EL (cell line): ENCODE results near the gene NSD2.

Experiments
- DNase-seq: peaks from one replicate; pipeline ENCODE4 v3.0.0-alpha.2; 2016

Gene NSD2

DNA sequence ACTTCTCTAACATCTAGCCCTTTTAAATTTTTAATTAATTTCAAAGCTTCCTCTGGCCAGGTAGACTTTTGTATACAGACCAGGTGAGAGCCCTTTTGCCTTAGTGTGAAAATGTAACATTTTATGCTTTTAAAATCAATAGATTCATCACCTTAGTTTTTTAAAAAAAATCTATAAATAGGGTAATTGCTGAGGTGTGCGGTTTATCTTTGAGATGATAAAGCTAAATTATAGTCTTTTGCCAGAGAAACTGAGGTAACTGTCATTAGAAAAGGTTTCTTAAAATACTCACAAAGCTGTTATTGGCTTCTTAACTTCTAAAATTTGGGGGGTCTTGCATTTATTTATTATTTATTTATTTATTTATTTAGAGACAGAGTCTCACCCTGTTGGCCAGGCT lies 74.7 kb downstream of the NSD2 start:
- DNase-seq, result no peak

DNA sequence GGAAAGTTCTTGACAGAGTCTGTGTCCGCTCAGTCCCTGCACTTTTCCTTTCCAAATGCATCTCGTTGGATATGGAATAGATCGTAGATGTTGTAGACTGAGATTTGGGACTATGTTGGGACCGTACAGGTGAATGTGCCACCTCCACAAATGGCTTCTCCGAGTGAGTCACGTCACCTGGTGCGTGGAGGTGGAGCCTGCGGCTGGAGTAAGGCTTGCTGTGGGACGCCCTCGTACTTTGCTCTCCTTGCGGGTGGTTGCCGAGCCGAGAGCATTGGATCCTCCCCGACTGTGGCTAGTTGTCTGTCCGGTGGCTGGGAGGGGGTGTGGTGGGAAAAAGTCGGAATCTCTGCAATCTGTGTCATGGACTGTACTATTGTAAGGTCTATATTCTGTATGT lies 77.0 kb downstream of the NSD2 start:
- no peak for DNase-seq

DNA sequence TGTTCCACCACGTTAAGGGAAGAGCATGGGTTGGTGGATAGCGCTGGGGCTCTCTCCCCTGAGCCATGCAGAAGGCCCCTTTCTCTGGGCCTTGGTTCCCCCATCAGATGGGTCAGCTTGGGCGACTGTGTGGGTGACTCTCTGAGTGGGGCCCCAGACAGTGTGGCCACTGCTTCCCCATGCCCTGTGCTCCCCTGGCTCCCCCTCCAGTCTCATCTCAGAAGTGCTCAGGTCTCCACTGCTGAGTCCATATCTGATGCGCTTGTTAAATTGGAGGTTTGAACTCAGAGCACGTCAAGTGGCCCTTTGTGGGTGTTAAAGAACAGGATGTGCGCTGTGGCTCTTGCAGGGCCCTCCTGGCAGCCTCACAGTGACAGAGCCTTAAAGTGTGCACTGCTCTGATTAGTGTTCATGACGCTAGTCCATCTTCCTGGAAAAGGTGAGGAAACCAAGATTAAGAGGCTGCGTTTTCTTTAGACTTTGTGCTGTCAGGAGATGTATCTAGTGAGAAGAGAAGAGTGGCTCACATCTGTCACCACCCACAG lies 77.8 kb downstream of the NSD2 start:
- DNase-seq, result no peak

DNA sequence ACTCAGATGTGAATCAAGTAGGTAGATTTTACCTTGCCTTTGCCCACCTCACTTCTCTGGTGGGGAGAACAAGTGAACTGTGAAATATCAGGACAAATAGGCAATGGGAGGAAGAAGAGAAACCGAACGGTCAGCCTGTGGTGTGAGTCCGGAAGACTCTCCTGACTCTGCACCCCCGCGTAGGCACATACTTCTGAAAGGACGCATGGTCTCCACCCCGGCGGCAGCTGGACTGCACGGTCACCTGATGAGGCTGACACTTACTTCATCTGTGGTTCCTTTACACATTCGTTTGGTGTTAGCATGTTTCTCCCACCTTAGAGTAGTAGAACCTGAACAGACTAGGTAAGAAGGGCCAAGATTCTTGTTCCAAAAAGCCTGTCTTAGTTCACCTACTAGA lies 79.2 kb downstream of the NSD2 start:
- no peak for DNase-seq

DNA sequence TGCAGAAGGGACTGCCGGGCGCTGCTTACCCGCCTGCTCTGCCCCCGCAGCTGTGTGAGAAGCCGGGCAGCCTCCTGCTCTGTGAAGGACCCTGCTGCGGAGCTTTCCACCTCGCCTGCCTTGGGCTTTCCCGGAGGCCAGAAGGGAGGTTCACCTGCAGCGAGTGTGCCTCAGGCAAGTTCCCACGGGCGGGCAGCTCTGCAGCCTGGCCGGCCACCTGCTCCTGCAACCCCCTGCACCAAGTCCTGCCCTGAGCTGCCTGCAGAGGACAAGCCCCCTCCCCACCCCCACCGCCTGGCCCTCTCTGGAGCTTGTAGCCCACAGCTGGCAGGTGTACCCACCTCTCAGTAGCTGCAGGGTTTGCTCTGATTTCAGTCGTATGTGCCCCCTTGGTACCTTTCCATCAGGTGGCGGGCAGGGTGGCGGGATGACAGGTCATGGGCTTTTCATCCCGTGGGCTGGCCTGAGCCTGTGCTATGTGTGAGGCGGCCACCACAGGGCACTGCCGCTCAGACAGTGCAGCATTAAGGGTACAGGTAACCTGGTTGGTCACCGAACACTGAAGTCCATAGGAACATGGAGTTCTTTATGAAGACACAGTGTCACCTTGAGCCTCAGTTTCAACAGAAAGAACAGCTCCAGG lies 81.0 kb downstream of the NSD2 start:
- DNase-seq, result no peak

DNA sequence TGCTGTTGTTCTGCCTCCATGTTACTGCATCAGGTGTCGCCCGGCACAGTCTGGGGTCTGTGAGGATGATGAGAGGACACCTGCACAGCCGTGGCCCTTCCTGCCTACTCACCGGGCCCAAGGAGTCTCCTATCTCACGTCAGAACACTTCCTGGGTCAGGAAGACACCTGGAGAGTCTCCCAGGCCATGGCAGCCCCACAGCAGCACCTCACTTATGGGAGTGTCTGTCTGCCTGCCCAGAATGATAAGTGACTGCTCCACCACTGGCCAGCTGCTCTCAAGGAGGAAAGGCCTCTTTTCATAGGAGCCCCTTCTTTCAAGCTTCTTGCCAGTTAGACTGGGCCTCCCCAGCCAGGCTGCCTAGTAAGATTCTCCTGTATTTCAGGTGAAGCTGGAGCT lies 81.5 kb downstream of the NSD2 start:
- DNase-seq, result no peak

DNA sequence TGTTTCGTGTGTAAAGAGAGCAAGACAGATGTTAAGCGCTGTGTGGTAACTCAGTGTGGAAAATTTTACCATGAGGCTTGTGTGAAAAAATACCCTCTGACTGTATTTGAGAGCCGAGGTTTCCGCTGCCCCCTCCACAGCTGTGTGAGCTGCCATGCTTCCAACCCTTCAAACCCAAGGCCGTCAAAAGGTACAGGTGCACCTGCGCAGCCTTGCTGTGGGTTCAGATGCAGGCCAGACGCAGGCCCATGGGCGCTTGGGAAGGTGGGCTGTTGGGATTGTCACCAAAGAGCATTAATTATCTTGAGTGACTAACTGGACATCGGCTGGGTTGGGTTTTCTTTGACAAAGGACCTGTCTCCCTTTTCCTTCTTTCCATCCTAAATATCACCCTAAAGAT lies 82.1 kb downstream of the NSD2 start:
- no peak for DNase-seq

DNA sequence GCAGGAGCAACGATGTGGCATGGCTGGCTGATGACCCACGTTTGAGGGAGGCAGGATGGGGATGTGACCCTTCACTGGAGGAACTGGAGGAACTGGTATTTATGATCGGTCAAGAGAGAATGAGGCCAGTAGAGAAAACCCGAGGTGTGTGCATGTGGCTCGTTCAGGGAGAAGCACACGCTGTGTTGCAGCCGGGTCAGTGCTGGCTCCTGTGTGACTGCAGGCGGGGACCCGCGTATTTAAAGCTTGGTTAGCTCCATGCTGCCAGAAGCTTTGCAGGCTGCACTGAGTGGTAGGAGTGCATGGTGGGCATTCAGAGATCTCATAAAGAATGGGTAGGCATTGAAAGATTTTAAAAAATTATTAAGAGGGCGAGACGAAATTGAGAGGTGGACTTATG lies 85.4 kb downstream of the NSD2 start:
- no peak for DNase-seq

DNA sequence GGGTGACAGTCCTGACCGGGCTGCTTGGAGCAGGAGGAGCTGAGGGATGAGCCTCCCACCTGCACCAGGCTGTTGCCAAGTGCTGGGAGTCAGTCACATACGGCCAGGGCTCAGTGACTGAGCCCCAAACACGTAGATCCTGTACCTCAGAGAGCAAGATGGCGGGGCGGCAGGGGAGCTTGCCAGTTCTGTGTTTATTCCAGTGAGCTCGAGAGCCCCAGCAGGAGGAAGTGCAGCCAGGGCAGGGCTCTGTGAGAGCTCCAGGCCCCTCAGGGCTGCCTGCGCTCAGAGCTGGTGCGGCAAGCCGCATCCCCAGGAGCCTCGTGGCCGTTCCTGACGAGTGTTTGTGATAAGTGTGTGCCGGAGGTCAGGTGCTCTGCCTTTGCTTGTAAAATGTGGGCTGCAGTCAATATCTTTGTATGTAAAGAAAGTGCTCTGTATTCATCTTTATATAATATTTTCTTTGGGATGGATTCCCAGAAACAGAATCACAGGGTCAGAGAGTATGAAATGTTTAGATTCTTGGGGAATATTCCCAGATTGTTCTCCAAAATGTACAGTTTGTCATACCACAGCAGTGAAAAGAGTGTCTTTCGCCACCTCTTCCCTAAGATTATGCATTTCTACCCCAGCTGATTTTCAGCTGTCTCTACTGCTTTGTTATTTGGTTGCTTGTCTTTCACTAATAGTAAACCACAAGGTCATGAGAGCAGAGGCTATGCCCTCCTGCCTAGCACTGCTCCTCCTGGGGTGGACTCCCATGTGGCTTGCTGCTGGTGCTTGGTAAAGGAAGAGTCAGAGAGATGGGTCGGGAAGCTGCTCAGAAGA lies 87.3 kb downstream of the NSD2 start:
- no peak for DNase-seq

DNA sequence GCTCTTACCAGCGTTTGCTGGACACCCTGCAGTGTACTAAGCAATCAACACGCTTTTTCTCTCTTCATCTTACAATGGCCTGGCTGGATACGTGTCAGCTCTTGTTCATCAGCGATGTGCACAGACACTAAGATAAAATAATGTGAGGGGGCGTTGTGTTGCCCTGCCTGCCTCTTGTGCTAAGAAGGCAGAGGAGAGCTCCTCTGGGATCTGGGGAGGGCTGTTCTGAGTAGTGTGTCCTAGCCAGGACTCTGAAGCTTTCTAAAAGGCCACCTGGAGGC lies 87.9 kb downstream of the NSD2 start:
- DNase-seq, result no peak

DNA sequence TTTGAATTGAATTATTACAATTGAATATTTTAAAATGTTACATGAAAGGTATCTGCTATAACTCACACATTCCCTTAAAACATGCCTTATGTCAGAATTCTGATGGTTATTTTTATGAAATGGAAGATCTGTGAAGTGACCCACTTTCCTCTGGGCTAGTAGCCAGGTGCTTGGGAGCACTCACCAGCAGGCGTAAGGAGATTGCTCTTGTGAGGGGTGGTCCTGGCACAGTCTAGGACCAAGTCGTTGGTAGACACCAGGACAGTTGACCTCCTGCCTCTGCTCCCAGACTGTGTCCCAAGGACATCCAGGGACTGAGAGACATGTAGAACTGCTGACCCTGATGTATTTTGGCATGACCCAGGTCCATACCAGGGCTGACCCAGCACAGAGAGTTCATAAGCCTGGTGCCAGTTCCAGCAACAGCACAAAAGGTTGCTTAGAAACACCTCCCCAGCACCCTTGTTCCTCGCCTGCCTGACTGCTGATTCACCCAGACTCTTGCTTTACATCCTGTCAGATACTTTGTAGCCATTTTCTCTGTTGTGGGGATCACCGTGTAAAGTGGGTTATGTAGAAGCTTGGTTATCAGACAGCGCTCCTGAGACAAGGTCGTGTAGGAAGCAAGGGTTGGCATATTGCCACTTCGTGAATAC lies 89.1 kb downstream of the NSD2 start:
- no peak for DNase-seq

DNA sequence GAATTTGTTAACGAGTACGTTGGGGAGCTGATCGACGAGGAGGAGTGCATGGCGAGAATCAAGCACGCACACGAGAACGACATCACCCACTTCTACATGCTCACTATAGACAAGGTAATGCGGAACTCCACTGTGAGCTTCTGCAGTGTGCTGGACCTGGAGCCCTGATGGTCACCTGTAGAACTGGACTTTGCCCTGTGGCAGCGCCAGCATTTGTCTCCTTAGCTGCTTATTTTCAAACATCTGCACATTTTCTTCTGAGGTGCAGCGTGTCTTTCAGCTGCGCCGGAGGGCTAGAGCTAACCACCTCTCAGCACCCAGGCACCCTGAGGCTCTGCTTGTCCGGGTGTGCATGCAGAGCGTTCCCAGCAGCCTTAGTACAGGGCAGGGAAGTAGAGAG lies 89.8 kb downstream of the NSD2 start:
- no peak for DNase-seq

DNA sequence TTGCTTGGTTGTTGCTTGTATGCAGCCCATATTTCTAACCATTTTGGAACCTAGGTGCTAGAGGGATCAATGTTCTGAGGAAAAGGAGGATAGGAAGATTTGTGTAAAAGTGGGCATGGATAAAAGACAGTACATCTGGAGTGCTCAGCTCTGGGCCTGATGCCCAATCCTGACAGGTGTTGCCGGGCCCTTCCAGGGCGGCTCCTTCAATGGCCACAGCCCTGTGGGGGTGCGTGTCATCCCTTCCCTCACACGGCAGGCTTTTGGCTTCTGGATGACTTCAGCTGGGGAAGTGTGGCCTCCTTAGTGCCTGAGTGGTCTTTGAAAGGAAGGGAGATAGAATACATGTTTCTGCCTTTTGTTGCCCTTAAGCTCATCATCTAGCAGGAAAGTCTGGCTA lies 90.4 kb downstream of the NSD2 start:
- DNase-seq, result no peak

DNA sequence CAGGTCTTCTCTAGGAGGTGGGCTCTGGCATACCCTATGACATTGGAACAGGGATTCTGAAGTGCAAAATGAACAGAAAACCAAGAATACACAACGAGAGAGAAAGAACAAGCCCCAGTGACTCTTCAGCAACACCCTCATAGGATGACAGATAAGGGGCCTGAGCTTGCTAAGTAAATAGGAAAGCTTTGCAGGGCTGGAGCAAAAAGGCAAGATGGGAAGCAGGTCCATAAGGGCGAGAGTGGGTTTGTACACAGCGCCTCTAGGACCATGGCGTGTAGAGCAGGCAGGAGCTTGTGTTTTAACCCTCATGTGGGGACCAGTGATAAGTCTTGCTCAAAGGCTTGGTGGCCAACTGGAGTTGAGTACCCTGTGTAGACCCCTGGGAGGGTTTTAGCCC lies 91.8 kb downstream of the NSD2 start:
- no peak for DNase-seq

DNA sequence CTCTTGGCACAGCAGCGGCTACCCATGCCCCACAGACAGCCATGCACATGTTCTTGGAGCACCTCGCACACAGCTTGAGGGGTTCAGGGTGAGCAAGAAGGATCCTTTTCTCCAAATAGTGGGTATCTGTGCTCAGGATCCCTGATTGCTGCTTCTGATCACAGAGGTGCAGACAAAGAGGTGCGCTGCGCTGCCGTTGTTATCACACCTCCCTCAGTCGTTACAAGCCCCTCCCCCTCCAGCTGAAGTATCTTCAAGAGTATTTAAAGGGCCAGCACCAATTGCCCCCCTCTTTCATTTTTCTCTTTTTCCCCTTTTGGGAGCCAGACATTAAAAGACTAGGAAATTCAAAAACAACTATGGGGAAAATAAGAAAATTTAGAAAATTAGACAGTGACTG lies 93.2 kb downstream of the NSD2 start:
- no peak for DNase-seq

DNA sequence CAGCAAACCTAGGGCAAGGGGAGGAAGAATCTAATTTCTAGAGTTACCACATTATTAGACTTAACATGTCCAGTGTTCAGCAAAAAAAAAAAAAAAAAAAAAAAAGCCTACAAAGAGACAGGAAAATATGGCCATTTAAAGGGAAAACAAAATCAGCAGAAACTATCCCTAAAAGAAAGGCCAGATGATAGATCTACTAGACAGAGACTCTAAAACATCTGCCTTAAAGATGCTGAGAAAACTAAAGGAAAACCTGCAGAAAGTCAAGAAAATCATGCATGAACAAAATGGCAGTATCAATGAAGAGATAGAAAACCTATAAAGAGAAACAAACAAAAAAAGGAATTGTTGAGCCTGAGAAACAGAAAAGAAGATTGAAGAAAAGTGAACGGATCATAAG lies 93.8 kb downstream of the NSD2 start:
- no peak for DNase-seq

DNA sequence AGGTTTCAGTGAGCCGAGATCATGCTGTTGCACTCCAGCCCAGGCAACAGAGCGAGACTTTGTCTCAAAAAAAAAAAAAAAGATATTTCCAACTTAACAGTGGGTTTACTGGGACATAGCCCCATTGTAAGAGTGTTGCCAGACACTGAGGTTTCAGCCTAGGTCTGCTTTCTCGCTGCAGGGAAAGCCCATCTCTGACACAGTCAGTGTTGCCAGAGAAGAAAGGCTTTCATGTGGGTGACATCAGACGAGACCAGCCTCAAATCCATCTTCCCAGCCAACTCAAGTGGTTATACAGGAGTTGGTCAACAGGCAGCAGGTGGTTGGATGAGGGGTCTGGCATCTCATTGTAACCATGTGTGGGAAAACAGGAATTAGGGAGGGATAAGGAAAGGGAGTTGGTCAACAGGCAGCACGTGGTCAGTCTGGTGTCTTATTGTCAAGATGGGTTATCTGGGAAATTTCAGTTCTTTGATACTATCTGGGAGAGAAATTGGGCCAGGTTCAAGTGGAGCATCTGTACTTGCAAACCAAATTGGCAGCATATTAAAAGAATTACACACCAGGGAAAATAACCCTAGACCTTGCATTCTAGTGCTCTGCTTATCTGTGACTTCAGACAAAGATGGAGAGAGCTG lies 96.4 kb downstream of the NSD2 start:
- DNase-seq, result no peak

DNA sequence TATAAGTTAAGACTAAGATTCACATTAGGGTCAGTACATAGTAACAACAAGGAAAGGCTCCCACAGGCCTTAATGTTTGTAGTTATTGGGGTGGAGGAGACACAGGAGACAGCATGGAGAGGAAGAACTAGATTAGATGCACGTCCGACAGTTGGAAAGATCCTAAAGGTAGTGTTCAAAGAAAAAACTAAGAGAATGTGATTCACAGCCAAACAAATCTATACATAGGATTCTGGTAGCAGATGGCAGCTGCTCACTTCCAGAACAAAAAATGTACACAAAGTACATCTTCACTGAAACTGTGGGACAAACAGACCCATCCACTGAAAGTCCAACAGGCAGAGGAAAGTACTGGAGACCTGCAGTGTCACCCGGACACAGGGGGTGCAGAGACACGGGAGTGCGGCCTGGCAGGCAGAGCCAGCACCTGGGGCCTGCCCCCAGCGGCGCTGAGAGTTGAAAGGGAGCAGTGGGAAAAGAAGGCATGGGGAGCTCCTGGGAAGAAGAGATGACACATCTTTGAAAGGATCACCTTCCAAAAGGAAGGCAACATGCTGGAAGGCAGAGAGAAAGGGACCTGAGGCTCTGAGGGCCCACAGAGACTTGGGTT lies 97.6 kb downstream of the NSD2 start:
- no peak for DNase-seq

DNA sequence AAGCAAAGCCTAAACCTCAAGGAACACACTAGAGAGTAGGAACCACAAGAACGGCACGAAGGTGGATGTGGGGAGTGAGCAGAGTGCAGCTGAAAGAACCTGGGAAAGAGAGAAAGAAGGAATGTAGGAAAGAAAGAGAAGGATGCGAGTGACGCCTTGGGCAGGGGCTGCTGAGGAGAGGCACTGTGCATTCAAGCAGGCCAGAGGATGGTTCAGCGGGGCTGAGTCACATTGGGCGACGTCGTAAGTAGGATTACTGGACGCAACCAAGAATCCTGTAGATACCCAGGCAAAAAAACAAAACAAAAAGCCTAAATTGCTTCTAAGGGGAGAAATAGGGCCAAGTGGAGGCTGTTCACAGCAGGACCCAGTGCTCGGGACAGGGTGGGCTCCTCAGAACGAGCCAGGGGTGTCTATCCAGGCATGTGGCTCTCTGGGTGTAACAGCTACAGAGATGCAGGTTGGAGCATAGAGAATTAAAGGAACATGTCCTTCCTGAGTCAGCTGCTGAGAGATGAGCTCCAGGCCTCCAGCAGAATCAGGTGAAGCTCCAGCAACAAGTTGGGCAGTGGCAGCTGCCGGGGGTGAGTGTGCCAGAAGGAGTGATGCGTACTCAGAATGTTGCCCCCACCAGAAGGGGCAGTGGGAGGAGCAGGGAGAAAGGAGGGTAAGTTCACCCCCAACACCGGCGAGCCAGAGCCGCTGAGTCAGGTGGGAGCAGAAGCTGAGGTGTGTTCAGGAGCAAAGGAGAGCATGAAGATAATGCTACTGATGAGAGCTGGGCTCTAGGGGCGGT lies 98.9 kb downstream of the NSD2 start:
- DNase-seq, result no peak

DNA sequence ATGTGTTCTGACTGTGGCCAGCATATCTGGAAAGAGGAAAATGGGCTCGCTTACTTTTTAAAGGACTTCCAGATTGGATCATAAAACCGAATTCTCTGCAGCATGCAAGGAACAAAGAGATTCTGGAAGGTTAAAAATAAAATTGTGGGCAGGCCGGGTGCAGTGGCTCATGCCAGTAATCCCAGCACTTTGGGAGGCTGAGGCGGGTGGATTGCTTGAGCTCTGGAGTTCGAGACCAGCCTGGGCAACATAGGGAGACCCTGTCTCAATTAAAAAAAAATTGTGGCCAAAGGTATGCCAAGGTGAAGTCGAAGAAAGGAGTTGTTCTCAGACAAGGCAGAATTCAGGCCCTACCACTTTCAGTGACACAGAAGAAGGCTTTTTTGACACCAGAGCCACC lies 99.7 kb downstream of the NSD2 start:
- DNase-seq, result no peak

DNA sequence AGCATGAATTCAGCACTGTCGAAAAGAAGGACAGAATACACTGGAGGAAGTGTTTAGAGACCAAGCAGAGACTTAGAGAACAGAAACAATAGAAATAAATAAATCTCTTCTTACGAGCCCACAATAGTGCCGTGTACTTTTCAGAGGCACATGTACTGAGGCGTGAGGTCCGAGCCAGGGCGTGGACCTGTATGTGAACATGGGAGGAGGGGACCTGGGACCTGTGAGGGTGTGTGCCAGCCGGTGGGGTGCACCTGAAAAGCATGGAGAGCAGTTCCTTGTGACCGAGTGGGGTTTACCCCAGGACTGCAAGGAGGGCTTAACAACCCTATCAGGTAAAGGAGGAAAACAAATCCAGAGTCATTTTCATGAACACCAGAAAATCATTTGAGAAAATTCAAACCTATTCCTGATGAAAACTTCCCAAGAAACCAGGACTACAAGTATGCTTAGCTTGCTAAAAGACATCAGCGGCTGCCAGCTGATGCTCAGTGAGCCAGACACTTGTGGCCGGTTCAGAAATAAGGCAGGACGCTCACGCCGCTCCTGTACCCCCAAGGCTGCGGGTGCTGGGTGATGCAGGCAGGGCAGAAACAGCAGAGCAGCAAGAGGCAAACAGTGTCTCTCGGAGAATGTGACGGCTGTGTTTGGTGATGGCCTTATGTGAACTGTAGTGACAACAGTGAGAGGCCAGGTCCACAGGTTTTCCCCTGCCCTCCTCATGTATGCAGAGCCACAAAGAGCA lies 100.4 kb downstream of the NSD2 start:
- no peak for DNase-seq

DNA sequence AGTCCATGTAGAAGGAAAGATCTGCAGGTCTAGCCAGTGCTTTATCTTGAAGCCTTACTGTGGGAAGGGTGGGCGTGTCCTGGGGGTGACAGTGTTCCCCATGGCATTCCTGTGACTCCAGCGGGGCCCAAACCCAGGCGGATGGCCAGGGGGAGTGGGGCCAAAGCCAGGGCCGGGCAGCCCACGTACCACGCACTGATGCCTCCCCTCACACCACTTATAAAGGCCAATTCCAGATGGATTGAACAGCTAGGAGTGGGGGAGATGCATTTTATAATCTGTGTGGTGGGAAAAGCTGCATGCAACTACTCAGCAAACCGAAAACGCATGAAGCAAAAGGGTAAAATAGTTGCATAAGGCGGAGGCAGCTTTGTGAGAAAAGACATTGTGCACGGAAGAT lies 101.2 kb downstream of the NSD2 start:
- DNase-seq, result no peak
